Measurements from ENCODE around the gene FARP1. TPM values are rescaled to one million over a fixed set of nuclear protein-coding genes. Genes with fewer than 3 reads are reported as not detected.

The FARP1 gene
- total RNA-seq, 1 donor: 0.42 TPM

DNA sequence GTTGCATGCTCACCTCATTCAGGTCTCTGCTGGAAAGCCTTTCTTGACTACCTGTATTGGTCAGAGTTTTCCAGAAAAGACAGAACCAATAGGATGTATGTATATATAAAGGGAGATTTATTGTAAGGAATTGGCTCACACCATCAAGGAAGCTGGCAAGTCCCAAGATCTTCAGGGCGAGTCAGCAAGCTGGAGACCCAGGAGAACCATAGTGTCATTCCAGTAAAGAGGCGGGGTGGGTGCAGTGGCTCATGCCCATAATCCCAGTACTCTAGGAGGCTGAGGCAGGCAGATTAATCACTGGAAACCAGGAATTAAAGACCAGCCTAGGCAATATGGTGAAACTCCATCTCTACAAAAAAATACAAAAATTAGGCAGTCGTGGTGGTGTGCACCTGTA lies 30.4 kb upstream of the FARP1 start:
- Histone ChIP-seq H3K9me3 (ENCODE audit: low read depth, low read length) (no peaks in the 10 kb centered on the region), H3K4me1 (ENCODE audit: insufficient read depth, low read length) (no peaks in the 10 kb centered on the region), H3K4me3 (ENCODE audit: low read length) (no peak overlapping the region), H3K27me3 (ENCODE audit: insufficient read depth, low read length) (no peaks in the 10 kb centered on the region)

DNA sequence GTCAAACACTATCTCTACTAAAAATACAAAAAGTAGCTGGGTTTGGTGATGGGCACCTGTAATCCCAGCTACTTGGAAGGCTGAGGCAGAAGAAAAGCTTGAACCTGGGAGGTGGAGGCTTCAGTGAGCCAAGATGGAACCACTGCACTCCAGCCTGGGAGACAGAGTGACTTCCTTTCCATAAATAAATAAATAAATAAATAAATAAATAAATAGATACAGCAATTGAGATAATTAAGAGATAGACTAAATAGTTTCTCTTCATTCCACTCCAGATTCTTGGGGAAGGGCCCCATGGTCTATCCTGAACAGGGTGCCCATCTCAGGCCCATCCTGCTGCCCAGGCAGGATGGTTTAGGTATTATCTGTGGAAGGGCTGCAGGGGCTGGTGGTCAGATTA lies 24.0 kb upstream of the FARP1 start:
- no peaks in the 10 kb centered on the region for H3K4me1 ChIP-seq (ENCODE audit: insufficient read depth, low read length)
- H3K4me3 ChIP-seq (ENCODE audit: low read length): no peak overlapping the region
- no peaks in the 10 kb centered on the region for H3K9me3 ChIP-seq (ENCODE audit: low read depth, low read length)
- H3K27me3 ChIP-seq (ENCODE audit: insufficient read depth, low read length): no peaks in the 10 kb centered on the region

DNA sequence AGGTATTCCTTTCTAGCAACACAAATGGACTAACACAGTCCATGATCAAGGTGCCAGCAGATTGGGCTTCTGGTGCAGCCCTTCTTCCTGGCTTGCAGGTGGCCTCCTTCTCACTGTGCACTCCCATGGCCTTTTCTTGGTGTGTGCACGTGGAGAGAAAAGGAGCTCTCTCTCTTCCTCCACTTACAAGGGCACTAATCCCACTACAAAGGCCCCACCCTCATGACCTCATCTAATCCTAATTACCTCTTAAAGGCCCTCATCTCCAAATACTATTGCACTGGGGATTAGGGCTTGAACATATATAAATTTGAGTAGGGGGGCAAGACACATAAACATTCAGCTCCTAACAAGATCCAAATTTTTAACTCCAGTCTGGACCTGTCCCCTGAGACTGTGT lies 19.7 kb upstream of the FARP1 start:
- no peaks in the 10 kb centered on the region for H3K4me1 ChIP-seq (ENCODE audit: insufficient read depth, low read length)
- H3K4me3 ChIP-seq (ENCODE audit: low read length): no peak overlapping the region
- H3K9me3 ChIP-seq (ENCODE audit: low read depth, low read length): no peaks in the 10 kb centered on the region
- no peaks in the 10 kb centered on the region for H3K27me3 ChIP-seq (ENCODE audit: insufficient read depth, low read length)

DNA sequence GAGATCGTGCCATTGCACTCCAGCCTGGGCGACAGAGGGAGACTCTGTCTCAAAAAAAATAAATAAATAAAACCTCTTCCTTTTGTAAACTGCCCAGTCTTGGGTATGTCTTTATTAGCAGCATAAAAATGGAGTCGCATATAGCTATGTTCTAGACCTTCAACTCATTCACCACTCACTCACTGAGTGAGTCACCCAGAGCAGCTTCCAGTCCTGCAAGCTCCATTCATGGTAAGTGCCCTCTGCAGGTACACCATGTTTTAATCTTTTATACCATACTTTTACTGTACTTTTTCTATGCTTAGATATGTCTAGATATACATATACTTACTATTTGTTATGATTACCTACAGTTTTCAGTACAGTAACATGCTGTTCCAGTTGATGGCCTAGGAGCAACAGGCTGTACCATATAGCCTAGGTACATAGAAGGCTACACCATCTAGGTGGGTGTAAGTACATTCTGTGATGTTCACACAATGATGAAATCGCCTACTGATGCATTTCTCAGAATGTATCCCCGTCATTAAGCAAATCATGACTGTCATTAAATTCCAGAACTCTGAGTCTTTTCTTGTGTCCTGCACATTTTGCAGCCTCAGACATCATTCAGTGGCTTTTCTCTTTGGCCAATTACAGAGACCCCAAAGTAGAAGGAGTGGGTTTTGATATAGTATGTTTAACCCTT lies 13.7 kb upstream of the FARP1 start:
- Histone ChIP-seq H3K27me3 (ENCODE audit: insufficient read depth, low read length) (no peaks in the 10 kb centered on the region), H3K9me3 (ENCODE audit: low read depth, low read length) (no peaks in the 10 kb centered on the region), H3K4me3 (ENCODE audit: low read length) (no peak overlapping the region), H3K4me1 (ENCODE audit: insufficient read depth, low read length) (no peaks in the 10 kb centered on the region)

DNA sequence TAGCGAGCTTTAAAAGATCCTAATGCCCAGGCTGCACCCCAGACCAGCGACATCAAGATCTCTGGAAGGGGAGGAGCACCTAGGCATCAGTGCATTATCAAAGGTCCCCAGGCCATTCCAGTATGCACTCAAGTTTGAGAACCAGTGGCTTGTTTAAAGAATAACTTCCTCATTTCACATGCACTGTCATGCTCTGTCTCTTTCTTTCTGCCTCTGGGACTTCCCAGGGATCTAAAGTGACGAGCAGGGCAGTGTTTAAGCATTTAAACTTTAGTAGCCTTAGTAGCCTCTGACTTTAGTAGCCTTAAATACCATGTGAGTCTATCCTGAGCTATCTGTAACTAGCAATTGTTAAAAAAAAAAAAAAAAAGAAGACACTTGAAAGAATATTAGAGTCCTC lies 8.9 kb upstream of the FARP1 start:
- Histone ChIP-seq H3K4me1 (ENCODE audit: insufficient read depth, low read length) (no peaks in the 10 kb centered on the region), H3K27me3 (ENCODE audit: insufficient read depth, low read length) (peaks cover 2% of the 10 kb centered on the region), H3K4me3 (ENCODE audit: low read length) (no peak overlapping the region), H3K9me3 (ENCODE audit: low read depth, low read length) (no peaks in the 10 kb centered on the region)

DNA sequence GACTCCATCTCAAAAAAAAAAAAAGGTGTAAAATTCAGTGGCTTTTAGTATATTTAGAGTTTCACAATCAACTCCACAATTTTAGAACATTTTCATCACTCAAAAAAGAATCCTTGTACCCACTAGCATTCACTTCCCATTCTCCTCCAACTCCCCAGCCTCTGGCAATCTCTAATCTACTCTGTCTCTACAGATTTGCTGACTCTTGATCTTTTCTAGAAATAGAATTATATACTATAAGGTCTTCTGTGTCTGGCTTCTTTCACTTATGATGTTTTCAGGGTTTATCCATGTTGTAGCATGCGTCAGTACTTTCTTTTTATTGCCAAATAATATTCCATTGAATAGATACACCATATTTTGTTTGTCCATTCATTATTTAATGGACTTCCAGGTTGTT lies 8.0 kb upstream of the FARP1 start:
- Histone ChIP-seq H3K4me3 (ENCODE audit: low read length) (no peak overlapping the region), H3K27me3 (ENCODE audit: insufficient read depth, low read length) (peaks cover 7% of the 10 kb centered on the region), H3K4me1 (ENCODE audit: insufficient read depth, low read length) (no peaks in the 10 kb centered on the region), H3K9me3 (ENCODE audit: low read depth, low read length) (no peaks in the 10 kb centered on the region)

DNA sequence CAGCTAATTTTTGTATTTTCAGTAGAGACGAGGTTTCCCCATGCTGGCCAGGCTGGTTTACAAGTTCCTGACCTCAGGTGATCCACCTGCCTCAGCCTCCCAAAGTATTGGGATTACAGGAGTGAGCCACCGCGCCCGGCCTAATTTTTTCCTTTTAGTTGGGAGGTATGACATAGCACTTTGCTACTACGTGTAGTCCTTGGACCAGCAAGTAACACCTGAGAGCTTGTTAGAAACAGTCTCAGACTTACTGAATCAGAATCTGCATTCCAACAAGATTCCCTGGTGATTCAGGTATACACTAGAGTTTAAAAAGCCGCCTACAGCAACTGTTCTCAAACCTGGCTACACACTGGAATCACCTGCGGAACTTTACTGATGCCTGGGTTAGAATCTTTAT lies 1.8 kb upstream of the FARP1 start:
- Histone ChIP-seq H3K27me3 (ENCODE audit: insufficient read depth, low read length) (peaks cover 42% of the 10 kb centered on the region), H3K4me3 (ENCODE audit: low read length) (no peak overlapping the region), H3K4me1 (ENCODE audit: insufficient read depth, low read length) (peaks cover 3% of the 10 kb centered on the region)

DNA sequence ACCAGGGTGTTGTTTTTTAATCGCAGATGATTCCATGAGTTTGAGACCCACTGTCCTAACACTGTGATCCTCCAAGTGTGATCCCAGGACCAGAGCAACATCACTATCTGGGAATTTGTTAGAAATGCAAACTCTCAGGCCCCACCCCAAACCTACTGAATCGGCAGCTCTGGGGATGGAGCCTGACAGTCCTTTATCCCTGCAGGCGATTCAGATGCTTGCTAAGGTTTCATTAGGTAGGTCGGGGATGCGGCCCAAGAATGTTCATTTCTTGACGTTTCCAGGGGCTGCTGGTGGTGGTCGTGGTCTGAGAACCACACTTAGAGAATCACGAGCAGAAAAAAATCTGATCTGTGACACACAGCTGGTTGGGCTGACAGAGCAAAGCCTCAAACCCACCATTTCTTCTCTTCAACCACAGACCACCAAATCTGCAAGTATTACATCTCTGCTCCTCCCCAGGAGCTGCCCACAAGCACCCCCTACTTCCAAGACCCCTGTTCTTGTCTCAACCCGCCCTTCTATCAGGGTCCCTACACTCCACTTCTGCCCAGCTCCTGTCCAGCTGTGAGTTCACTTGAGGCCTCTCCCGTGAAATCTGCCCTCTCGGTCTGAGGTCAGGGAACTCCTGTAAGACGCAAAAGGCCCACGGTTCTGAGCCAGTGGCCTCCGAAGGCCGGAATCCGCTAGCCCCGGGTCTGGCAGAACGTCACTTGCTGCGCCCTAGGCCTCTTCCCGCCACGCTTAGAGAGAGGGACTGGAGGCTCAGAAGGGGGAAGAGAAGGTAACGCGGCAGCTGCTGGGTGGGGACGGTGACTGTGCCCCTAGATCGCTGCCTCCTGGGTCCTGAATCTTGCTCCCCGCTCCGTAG lies 1.1 kb upstream of the FARP1 start:
- Histone ChIP-seq H3K9me3 (ENCODE audit: low read depth, low read length) (no peaks in the 10 kb centered on the region), H3K27me3 (ENCODE audit: insufficient read depth, low read length) (peaks cover 46% of the 10 kb centered on the region), H3K4me3 (ENCODE audit: low read length) (no peak overlapping the region), H3K4me1 (ENCODE audit: insufficient read depth, low read length) (peaks cover 3% of the 10 kb centered on the region)

More for the DNA sequence above, 1.8 kb upstream of the FARP1 start:
- no peaks in the 10 kb centered on the region for H3K9me3 ChIP-seq (ENCODE audit: low read depth, low read length)

DNA sequence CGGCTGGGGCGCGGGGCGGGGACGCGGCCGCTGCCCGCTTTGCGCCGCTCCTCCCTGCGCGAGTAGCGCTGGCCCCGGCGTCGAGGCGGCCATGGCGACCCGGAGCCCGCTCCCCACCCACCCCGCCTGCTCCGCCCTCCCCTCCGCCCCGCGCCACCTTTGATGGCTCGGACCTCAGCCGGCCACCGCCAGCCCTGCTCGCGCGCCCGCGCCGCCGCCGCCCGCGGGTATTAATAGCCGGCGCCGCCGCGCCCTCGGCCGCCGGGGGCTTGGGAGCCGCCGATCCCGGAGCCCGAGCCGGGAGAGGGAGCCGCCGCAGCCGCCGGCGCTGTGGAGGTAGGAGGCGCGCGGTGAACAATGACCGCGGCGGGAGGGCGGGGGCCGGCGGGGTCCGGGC lies 261 bp downstream of the FARP1 start:
- Histone ChIP-seq H3K4me1 (ENCODE audit: insufficient read depth, low read length) (peaks cover 3% of the 10 kb centered on the region), H3K9me3 (ENCODE audit: low read depth, low read length) (no peaks in the 10 kb centered on the region), H3K27me3 (ENCODE audit: insufficient read depth, low read length) (peaks cover 44% of the 10 kb centered on the region), H3K4me3 (ENCODE audit: low read length) (no peak overlapping the region)

DNA sequence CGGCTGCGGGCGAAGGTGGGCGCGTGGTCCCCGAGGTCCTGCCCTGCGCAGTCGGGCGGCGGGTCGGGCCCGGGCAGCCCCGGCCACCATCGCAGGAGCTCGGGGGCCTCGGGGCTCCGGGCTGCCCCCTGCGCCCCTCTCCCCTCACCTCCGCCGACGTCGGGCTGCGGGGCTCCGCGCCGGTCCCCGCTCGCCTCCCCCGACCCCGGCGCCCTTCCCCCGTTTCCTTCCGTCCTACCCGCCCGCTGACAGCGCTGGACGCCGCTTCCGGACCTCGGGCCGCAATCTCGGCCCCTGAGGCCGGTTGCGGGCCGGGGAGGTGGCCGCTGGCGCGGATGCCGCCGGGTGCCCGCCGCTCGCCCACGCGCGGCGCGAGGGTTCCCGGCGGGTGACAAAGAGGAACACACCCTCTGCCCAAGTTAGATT lies 720 bp downstream of the FARP1 start:
- peaks cover 44% of the 10 kb centered on the region for H3K27me3 ChIP-seq (ENCODE audit: insufficient read depth, low read length)
- H3K9me3 ChIP-seq (ENCODE audit: low read depth, low read length): no peaks in the 10 kb centered on the region
- no peak overlapping the region for H3K4me3 ChIP-seq (ENCODE audit: low read length)
- H3K4me1 ChIP-seq (ENCODE audit: insufficient read depth, low read length): peaks cover 3% of the 10 kb centered on the region

DNA sequence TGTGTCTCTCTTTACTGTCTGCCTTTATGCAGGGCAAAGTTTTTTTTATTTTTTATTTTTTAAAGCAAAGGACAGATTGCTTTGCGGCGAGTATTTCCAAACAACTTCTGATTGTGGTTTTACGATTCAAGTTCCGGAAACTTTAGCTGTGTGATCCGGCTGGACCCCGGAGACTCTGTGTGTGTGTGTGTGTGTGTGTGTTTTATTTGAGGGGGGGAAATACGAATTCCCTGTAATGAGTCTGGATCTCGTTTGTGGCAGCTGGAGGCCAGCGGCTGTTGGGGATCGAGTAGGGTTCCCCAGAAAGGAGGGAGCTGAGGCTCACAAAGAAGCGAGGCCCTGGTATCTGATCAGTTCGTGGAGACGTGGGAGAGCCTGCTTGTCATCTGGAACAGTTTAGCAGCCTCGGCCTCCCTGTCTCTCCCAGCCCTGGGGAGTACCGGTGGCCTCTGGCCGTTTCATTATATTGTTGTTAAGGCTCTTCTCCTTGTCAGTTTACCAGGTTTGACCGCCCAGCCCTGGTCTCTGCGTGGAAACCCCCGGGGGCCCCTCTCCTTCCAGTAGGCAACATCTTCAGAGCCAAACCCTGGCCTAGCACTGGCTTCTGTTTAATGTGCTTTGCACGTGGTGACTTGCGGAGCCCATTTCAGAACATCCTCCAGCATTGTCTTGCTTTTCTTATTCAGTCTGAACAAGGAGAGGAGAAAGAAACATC lies 1.3 kb downstream of the FARP1 start:
- Histone ChIP-seq H3K27me3 (ENCODE audit: insufficient read depth, low read length) (peaks cover 44% of the 10 kb centered on the region), H3K9me3 (ENCODE audit: low read depth, low read length) (no peaks in the 10 kb centered on the region), H3K4me3 (ENCODE audit: low read length) (no peak overlapping the region), H3K4me1 (ENCODE audit: insufficient read depth, low read length) (peaks cover 3% of the 10 kb centered on the region)

DNA sequence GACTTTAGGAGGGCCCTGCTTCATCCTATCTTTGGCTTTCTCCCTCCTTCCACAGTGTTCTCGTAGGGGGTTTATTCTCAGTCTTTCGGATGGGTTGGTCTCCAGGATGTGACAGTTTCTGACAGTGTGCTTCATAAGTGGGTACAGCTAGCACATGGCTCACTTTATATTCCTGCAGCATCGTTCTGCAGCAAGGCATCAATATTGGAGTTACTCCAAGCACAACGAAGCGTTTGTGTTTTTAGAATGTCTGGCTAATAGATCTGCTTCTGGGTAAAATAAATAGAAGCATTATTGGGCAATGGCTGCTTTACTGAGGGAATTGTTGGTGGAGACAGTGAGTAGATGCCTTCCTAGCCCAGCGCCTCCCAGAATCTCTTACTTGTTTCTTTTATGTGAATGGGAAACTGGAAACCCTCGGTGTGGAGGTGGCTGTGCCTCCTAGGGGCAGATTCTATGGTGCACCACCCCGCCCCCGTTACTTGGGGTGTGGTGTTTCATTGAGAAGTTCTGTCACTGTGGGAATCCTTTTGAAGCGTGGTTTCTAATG lies 2.0 kb downstream of the FARP1 start:
- H3K27me3 ChIP-seq (ENCODE audit: insufficient read depth, low read length): peaks cover 40% of the 10 kb centered on the region
- no peak overlapping the region for H3K4me3 ChIP-seq (ENCODE audit: low read length)
- peaks cover 3% of the 10 kb centered on the region for H3K4me1 ChIP-seq (ENCODE audit: insufficient read depth, low read length)
- H3K9me3 ChIP-seq (ENCODE audit: low read depth, low read length): no peaks in the 10 kb centered on the region

DNA sequence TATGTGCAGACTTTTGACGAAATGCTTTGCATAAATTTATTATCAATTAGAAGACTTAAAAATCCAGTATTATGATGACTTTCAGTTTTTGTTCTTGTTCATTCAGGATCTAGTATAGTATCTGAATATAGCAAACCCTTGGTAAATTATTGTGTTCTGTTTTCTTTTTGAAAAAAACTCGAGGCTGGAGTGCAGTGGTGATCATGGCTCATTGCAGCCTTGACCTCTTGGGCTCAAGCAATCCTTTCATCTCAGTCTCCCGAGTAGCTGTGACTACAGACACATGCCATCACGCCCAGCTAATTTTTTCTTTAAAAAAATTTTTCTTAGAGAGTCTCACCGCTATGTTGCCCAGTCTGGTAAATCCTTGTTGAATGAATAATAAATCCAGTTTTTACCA lies 4.6 kb downstream of the FARP1 start:
- Histone ChIP-seq H3K4me3 (ENCODE audit: low read length) (no peak overlapping the region), H3K27me3 (ENCODE audit: insufficient read depth, low read length) (peaks cover 24% of the 10 kb centered on the region), H3K4me1 (ENCODE audit: insufficient read depth, low read length) (peaks cover 1% of the 10 kb centered on the region), H3K9me3 (ENCODE audit: low read depth, low read length) (no peaks in the 10 kb centered on the region)

DNA sequence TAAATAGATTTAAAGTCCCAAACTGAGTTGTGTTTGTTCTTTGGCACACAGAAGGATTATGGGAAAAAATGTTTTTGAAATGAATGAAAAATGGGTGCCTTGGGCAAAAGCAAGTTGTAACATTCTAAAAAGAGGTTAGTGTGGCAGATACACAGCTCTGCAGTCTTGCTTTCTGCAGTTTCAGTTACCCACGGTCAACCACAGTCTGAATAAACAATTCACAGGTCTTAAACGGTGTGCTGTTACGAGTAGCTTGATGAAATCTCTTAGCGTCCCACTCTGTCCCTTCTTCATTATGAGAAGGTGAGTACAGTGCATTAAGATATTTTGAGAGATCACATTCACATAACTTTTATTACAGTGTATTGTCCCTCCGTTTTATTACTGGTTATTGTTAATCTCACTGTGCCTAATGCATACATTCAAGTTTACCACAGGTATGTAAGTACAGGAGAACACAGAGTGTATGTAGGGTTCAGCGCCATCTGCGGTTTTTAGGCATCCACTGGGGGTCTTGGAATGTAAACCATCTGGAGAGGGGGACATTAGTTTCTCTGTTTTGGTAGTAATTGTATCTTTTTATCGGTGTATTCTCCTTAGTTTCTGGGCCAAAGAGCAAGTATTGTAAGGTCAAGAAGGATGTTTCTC lies 8.1 kb downstream of the FARP1 start:
- peaks cover 4% of the 10 kb centered on the region for H3K27me3 ChIP-seq (ENCODE audit: insufficient read depth, low read length)
- no peaks in the 10 kb centered on the region for H3K9me3 ChIP-seq (ENCODE audit: low read depth, low read length)
- H3K4me1 ChIP-seq (ENCODE audit: insufficient read depth, low read length): no peaks in the 10 kb centered on the region
- H3K4me3 ChIP-seq (ENCODE audit: low read length): no peak overlapping the region

Data from mononuclear cell (primary cell).